GM23338 (cell line): ENCODE data around the gene LRBA. TPM values are rescaled to one million over a fixed set of nuclear protein-coding genes. Genes with fewer than 3 reads are reported as not detected.

Source experiments
- ATAC-seq: fragments of 200-7000 bp; cut with Tn5 transposase; 3 replicates; pipeline ENCODE4 v1.9.1; 2020
- DNase-seq: peaks from one replicate; pipeline ENCODE4 v3.0.0-alpha.2; 2015; ENCODE audit warnings: low spot score
- H2AFZ ChIP-seq: fragments of 200-600 bp; sonication (generic); 2 replicates; pipeline ENCODE4 v1.8.0; 2016; ENCODE audit warnings: antibody characterized with exemption, mild to moderate bottlenecking, moderate library complexity
- H3F3A ChIP-seq: fragments of 200-600 bp; sonication (generic); replicated peaks from 2 replicates; pipeline ENCODE4 v1.8.0; 2017; ENCODE audit warnings: antibody characterized with exemption, mixed run types, low read depth
- H3K27ac ChIP-seq: fragments of 200-600 bp; sonication (generic); 2 replicates; pipeline ENCODE4 v1.6.1; 2016; ENCODE audit warnings: low read depth
- H3K27me3 ChIP-seq: fragments of 200-600 bp; sonication (generic); 2 replicates; pipeline ENCODE4 v1.8.0; 2016; ENCODE audit warnings: mild to moderate bottlenecking, mixed run types, moderate library complexity; ENCODE audit not compliant: insufficient read depth
- H3K36me3 ChIP-seq: fragments of 200-600 bp; sonication (generic); 2 replicates; pipeline ENCODE4 v1.8.0; 2016; ENCODE audit warnings: mild to moderate bottlenecking; ENCODE audit not compliant: insufficient read depth
- H3K4me1 ChIP-seq: fragments of 200-600 bp; sonication (generic); 2 replicates; pipeline ENCODE4 v1.8.0; 2016; ENCODE audit warnings: mild to moderate bottlenecking, moderate library complexity; ENCODE audit not compliant: insufficient read depth
- H3K4me2 ChIP-seq: fragments of 200-600 bp; sonication (generic); 2 replicates; pipeline ENCODE4 v1.7.1; 2017; ENCODE audit warnings: mixed run types
- H3K4me3 ChIP-seq: fragments of 200-600 bp; sonication (generic); 2 replicates; pipeline ENCODE4 v1.6.1; 2016; ENCODE audit warnings: mixed run types
- H3K79me2 ChIP-seq: fragments of 200-600 bp; sonication (generic); replicated peaks from 2 replicates; pipeline ENCODE4 v1.8.0; 2017; ENCODE audit warnings: mild to moderate bottlenecking; ENCODE audit not compliant: insufficient read depth
- H3K9me2 ChIP-seq: fragments of 200-600 bp; sonication (generic); 2 replicates; pipeline ENCODE4 v1.8.0; 2017; ENCODE audit not compliant: insufficient read depth
- H4K20me1 ChIP-seq: fragments of 200-600 bp; sonication (generic); replicated peaks from 2 replicates; pipeline ENCODE4 v1.8.0; 2017; ENCODE audit warnings: mild to moderate bottlenecking; ENCODE audit not compliant: insufficient read depth
- H3K27ac Mint-ChIP-seq: 2 replicates; pipeline ENCODE4 v1.8.0; 2020; ENCODE audit warnings: inconsistent platforms, mild to moderate bottlenecking, moderate library complexity, mixed read lengths
- H3K27me3 Mint-ChIP-seq: 3 replicates; pipeline ENCODE4 v1.8.0; 2022; ENCODE audit warnings: low read depth, mild to moderate bottlenecking, moderate library complexity, mixed read lengths, inconsistent platforms; ENCODE audit not compliant: insufficient read depth, poor library complexity
- H3K36me3 Mint-ChIP-seq: 3 replicates; pipeline ENCODE4 v1.8.0; 2021; ENCODE audit warnings: low read depth, mild to moderate bottlenecking, inconsistent platforms, moderate library complexity, mixed read lengths
- H3K4me1 Mint-ChIP-seq: 3 replicates; pipeline ENCODE4 v1.8.0; 2020; ENCODE audit warnings: mild to moderate bottlenecking, inconsistent platforms, mixed read lengths
- H3K4me3 Mint-ChIP-seq: 3 replicates; pipeline ENCODE4 v1.8.0; 2021; ENCODE audit warnings: moderate library complexity, mild to moderate bottlenecking, inconsistent platforms, mixed read lengths
- H3K9me3 Mint-ChIP-seq: 3 replicates; pipeline ENCODE4 v1.8.0; 2020; ENCODE audit warnings: moderate library complexity, mild to moderate bottlenecking, inconsistent platforms, mixed read lengths
- CTCF ChIP-seq, 2 experiments: fragments of 200-600 bp in 1 of 2; sonication (generic) in 1 of 2; conservative IDR thresholded peaks; 2 replicates each; pipeline versions ENCODE4 v1.5.1 to v1.6.1; 2016 to 2017; ENCODE audit warnings: antibody characterized with exemption in 2 of 2, low read depth in 2 of 2, mild to moderate bottlenecking in 2 of 2, moderate library complexity in 1 of 2
- ETS1 ChIP-seq: IDR thresholded peaks from 2 replicates; pipeline ENCODE4 v1.6.1; 2016; ENCODE audit warnings: antibody characterized with exemption
- EZH2 ChIP-seq: fragments of 200-600 bp; sonication (generic); IDR thresholded peaks from one replicate; pipeline ENCODE4 v1.8.0; 2017; ENCODE audit warnings: antibody characterized with exemption, mild to moderate bottlenecking, low read depth; ENCODE audit not compliant: unreplicated experiment
- JUNB ChIP-seq: IDR thresholded peaks from one replicate; pipeline ENCODE4 v1.6.1; 2016; ENCODE audit warnings: antibody characterized with exemption; ENCODE audit not compliant: unreplicated experiment
- POLR2AphosphoS5 ChIP-seq: IDR thresholded peaks from 2 replicates; pipeline ENCODE4 v1.6.1; 2016; ENCODE audit warnings: antibody characterized with exemption, low read depth
- REST ChIP-seq: IDR thresholded peaks from one replicate; pipeline ENCODE4 v1.6.1; 2018; ENCODE audit warnings: antibody characterized with exemption; ENCODE audit not compliant: unreplicated experiment
- STAT1 ChIP-seq: IDR thresholded peaks from one replicate; pipeline ENCODE4 v1.6.1; 2016; ENCODE audit warnings: antibody characterized with exemption; ENCODE audit not compliant: unreplicated experiment
- polyA plus RNA-seq: library from polyadenylated mRNA; unstranded; fragments of >200 nt; fragmentation: Nextera tagmentation; extraction: Ambion mirVana; gene quantifications from 2 replicates; pipeline ENCODE4 v1.2.1, GENCODE V29; 2016
- total RNA-seq: library from RNA; depleted of rRNA; stranded (reverse); fragments of >200 nt; shearing (Covaris generic); gene quantifications from 2 replicates; pipeline ENCODE4 v1.2.3, GENCODE V29; 2014

Gene LRBA
- total and polyA plus RNA-seq, 2 experiments from 2014 or later: 23.3 to 126 TPM

GRCh38 chr4:150415213-150415612 lies 599.9 kb downstream of the LRBA start:
- no peaks in the 10 kb centered on the region for H3K4me1 Mint-ChIP-seq
- H4K20me1 ChIP-seq: no peaks in the 10 kb centered on the region
- H3K79me2 ChIP-seq: no peaks in the 10 kb centered on the region
- H2AFZ ChIP-seq: no peak overlapping the region
- DNase-seq (no peak), ATAC-seq (no peak)
- no peaks in the 10 kb centered on the region for H3K36me3 ChIP-seq
- H3K27me3 Mint-ChIP-seq: no peaks in the 10 kb centered on the region
- TF ChIP-seq CTCF (conservative IDR thresholded peaks at IDR 0.05; ENCODE audit: low read depth in 2 of 2): no peak
- TF ChIP-seq JUNB: no peak
- no peak for TF ChIP-seq POLR2AphosphoS5
- no peak for TF ChIP-seq EZH2
- TF ChIP-seq REST: no peak
- no peaks in the 10 kb centered on the region for H3K4me1 ChIP-seq
- H3K27ac ChIP-seq: no peak overlapping the region
- no peaks in the 10 kb centered on the region for H3K27me3 ChIP-seq
- H3F3A ChIP-seq: no peaks in the 10 kb centered on the region
- H3K4me2 ChIP-seq: no peak overlapping the region
- H3K4me3 ChIP-seq: no peak overlapping the region
- no peaks in the 10 kb centered on the region for H3K9me3 Mint-ChIP-seq
- H3K36me3 Mint-ChIP-seq: peaks cover 4% of the 10 kb centered on the region; the same call in 2 of the 3 replicates
- no peak overlapping the region for H3K27ac Mint-ChIP-seq
- H3K9me2 ChIP-seq: no peaks in the 10 kb centered on the region
- no peak overlapping the region for H3K4me3 Mint-ChIP-seq

- Mint-ChIP-seq H3K9me3 (no peaks in the 10 kb centered on the region), H3K36me3 (peaks cover 4% of the 10 kb centered on the region; the same call in 2 of the 3 replicates), H3K27me3 (no peaks in the 10 kb centered on the region), H3K4me1 (no peaks in the 10 kb centered on the region), H3K27ac (no peak overlapping the region), H3K4me3 (no peak overlapping the region)
- Histone ChIP-seq H3K9me2 (no peaks in the 10 kb centered on the region), H4K20me1 (no peaks in the 10 kb centered on the region), H3K4me2 (no peak overlapping the region), H2AFZ (no peak overlapping the region), H3K27ac (no peak overlapping the region), H3K4me3 (no peak overlapping the region), H3K4me1 (no peaks in the 10 kb centered on the region), H3K36me3 (no peaks in the 10 kb centered on the region), H3F3A (no peaks in the 10 kb centered on the region), H3K27me3 (no peaks in the 10 kb centered on the region), H3K79me2 (no peaks in the 10 kb centered on the region)
- no peak for ATAC-seq
- DNase-seq: no peak
- TF ChIP-seq CTCF (conservative IDR thresholded peaks at IDR 0.05; ENCODE audit: low read depth in 2 of 2) (no peak), POLR2AphosphoS5 (no peak), ETS1 (no peak), STAT1 (no peak)
Measured at GRCh38 chr4:150411520-150411919, 603.6 kb downstream of the LRBA start.
